HG02885 (cell line): ENCODE data around the gene DOCK8.

ENCODE experiments used
- ATAC-seq: cut with Tn5 transposase; IDR thresholded peaks from one replicate; pipeline ENCODE4 v1.9.1; 2021; ENCODE audit warnings: mild to moderate bottlenecking; ENCODE audit not compliant: unreplicated experiment, poor library complexity

The DOCK8 gene

GRCh38 chr9:304106-304505 is 89.4 kb downstream of the DOCK8 start:
- ATAC-seq, result no peak

GRCh38 chr9:304519-305185 is 90.0 kb downstream of the DOCK8 start:
- no peak for ATAC-seq

GRCh38 chr9:306907-307306 is 92.2 kb downstream of the DOCK8 start:
- peak; percentile 51 for ATAC-seq

- ATAC-seq, result no peak
Observed at GRCh38 chr9:311841-312240, 97.2 kb downstream of the DOCK8 start.

GRCh38 chr9:312596-313320 is 98.1 kb downstream of the DOCK8 start:
- no peak for ATAC-seq

- no peak for ATAC-seq
Observed at GRCh38 chr9:316382-316965, 101.8 kb downstream of the DOCK8 start.

GRCh38 chr9:318646-319045 is 104.0 kb downstream of the DOCK8 start:
- no peak for ATAC-seq

GRCh38 chr9:324971-325370 is 110.3 kb downstream of the DOCK8 start:
- no peak for ATAC-seq

GRCh38 chr9:326667-327066 is 112.0 kb downstream of the DOCK8 start:
- no peak for ATAC-seq

- no peak for ATAC-seq
Observed at GRCh38 chr9:328453-328852, 113.8 kb downstream of the DOCK8 start.

GRCh38 chr9:331197-331596 is 116.5 kb downstream of the DOCK8 start:
- no peak for ATAC-seq

- no peak for ATAC-seq
Observed at GRCh38 chr9:335373-335772, 120.7 kb downstream of the DOCK8 start.

GRCh38 chr9:336039-336438 is 121.4 kb downstream of the DOCK8 start:
- no peak for ATAC-seq

GRCh38 chr9:338602-339001 is 123.9 kb downstream of the DOCK8 start:
- ATAC-seq, result no peak

- no peak for ATAC-seq
Observed at GRCh38 chr9:341634-342421, 127.2 kb downstream of the DOCK8 start.

- no peak for ATAC-seq
Observed at GRCh38 chr9:343773-344172, 129.1 kb downstream of the DOCK8 start.

- ATAC-seq, result no peak
Observed at GRCh38 chr9:346111-346571, 131.5 kb downstream of the DOCK8 start.

GRCh38 chr9:347667-348292 is 133.1 kb downstream of the DOCK8 start:
- no peak for ATAC-seq

- no peak for ATAC-seq
Observed at GRCh38 chr9:350384-350783, 135.7 kb downstream of the DOCK8 start.

GRCh38 chr9:351916-352315 is 137.3 kb downstream of the DOCK8 start:
- ATAC-seq, result no peak
